Neural progenitor cell (in vitro differentiated cells): ENCODE results near the gene TULP1. TPM values are rescaled to one million over a fixed set of nuclear protein-coding genes. Genes with fewer than 3 reads are reported as not detected.
A peak's percentile ranks its signal among the peaks of the same experiment; 100 is the strongest.

Experiments
- DNase-seq: peaks from one replicate; pipeline ENCODE4 v3.0.0-alpha.2; 2016; ENCODE audit warnings: low spot score
- H2AFZ ChIP-seq: fragments of 200-600 bp; sonication (generic); replicated peaks from 2 replicates; pipeline ENCODE4 v1.6.1; 2016; ENCODE audit warnings: antibody characterized with exemption
- H3F3A ChIP-seq: fragments of 200-600 bp; sonication (generic); 2 replicates; pipeline ENCODE4 v1.6.1; 2016; ENCODE audit warnings: antibody characterized with exemption, low read depth
- H3K27ac ChIP-seq: fragments of 200-600 bp; sonication (generic); 2 replicates; pipeline ENCODE4 v1.5.1; 2016; ENCODE audit warnings: mild to moderate bottlenecking
- H3K27me3 ChIP-seq: fragments of 200-600 bp; sonication (generic); 2 replicates; pipeline ENCODE4 v1.6.1; 2016; ENCODE audit warnings: mild to moderate bottlenecking, moderate library complexity
- H3K36me3 ChIP-seq: fragments of 200-600 bp; sonication (generic); 2 replicates; pipeline ENCODE4 v1.5.1; 2016
- H3K4me1 ChIP-seq: fragments of 200-600 bp; sonication (generic); 2 replicates; pipeline ENCODE4 v1.6.1; 2016; ENCODE audit warnings: mixed run types
- H3K4me2 ChIP-seq: fragments of 200-600 bp; sonication (generic); 2 replicates; pipeline ENCODE4 v1.6.1; 2016
- H3K4me3 ChIP-seq: fragments of 200-600 bp; sonication (generic); 2 replicates; pipeline ENCODE4 v1.5.1; 2016
- H3K79me2 ChIP-seq: fragments of 200-600 bp; sonication (generic); 2 replicates; pipeline ENCODE4 v1.6.1; 2016; ENCODE audit warnings: low read depth
- H3K9ac ChIP-seq: fragments of 200-600 bp; sonication (generic); 2 replicates; pipeline ENCODE4 v1.6.1; 2016
- H3K9me3 ChIP-seq: fragments of 200-600 bp; sonication (generic); 2 replicates; pipeline ENCODE4 v1.5.1; 2016; ENCODE audit warnings: low read depth
- H4K20me1 ChIP-seq: fragments of 200-600 bp; sonication (generic); 2 replicates; pipeline ENCODE4 v1.6.1; 2016; ENCODE audit warnings: low read depth
- H3K27ac Mint-ChIP-seq: 3 replicates; pipeline ENCODE4 v1.8.0; 2021; ENCODE audit warnings: mixed read lengths
- H3K27me3 Mint-ChIP-seq: 2 replicates; pipeline ENCODE4 v1.8.0; 2022; ENCODE audit warnings: low read depth, mild to moderate bottlenecking, inconsistent platforms, moderate library complexity, mixed read lengths; ENCODE audit not compliant: insufficient read depth
- H3K36me3 Mint-ChIP-seq: 3 replicates; pipeline ENCODE4 v1.8.0; 2021; ENCODE audit warnings: mixed read lengths
- H3K4me1 Mint-ChIP-seq: 3 replicates; pipeline ENCODE4 v1.8.0; 2021; ENCODE audit warnings: mixed read lengths
- H3K4me3 Mint-ChIP-seq: 3 replicates; pipeline ENCODE4 v1.8.0; 2021; ENCODE audit warnings: mild to moderate bottlenecking, moderate library complexity, mixed read lengths
- H3K9me3 Mint-ChIP-seq: 3 replicates; pipeline ENCODE4 v1.8.0; 2020; ENCODE audit warnings: mixed read lengths
- EZH2 ChIP-seq: fragments of 200-600 bp; sonication (generic); IDR thresholded peaks from 2 replicates; pipeline ENCODE4 v1.6.1; 2017; ENCODE audit warnings: antibody characterized with exemption, mild to moderate bottlenecking, moderate library complexity
- EZH2phosphoT487 ChIP-seq: fragments of 200-600 bp; sonication (generic); IDR thresholded peaks from 2 replicates; pipeline ENCODE4 v1.6.1; 2017; ENCODE audit warnings: antibody characterized with exemption
- total RNA-seq: library from RNA; depleted of rRNA; stranded (reverse); fragments of >200 nt; gene quantifications from 2 replicates; pipeline ENCODE4 v1.2.3, GENCODE V29; 2015; ENCODE audit warnings: low replicate concordance
- TF ChIP-seq, protein P1 (sequence below): fragments of 200-600 bp; sonication (generic); IDR thresholded peaks from 2 replicates; pipeline ENCODE4 v1.5.1; 2017; ENCODE audit warnings: antibody characterized with exemption, mild to moderate bottlenecking

TULP1 gene
- total RNA-seq, 1 donor from 2014 or later: not detected

DNA sequence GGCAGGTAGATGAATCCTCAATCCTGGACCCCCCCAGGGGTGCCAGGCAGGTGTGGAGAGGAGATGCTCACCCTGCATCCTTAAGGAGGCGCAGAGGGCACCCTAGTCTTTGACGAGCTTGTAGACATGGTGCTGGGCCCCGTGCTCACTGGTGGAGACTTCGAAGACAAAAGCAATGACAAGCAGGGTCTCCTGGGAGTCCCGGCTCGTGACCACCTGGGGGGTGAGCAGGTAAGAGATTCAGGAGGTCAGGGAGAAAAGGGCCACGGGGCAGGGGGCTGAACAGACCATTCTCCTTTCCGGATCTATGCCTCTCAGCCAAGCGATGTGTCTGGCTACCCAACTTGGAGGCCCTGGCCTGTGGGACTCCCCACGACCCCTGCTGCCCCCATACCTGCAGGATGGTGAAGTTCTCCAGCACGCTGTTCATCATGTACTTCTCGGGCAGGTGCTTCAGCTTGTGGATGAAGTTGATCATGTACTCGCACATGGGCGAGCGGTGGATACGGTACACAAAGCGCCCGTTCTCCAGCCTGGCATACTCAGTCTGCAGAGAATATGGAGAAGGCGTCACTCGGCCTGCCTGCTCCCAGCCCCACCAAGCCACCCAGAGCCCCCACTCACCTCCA, 37.6 kb downstream of the TULP1 start:
- Mint-ChIP-seq H3K4me1 (peaks cover 26% of the 10 kb centered on the region), H3K27me3 (no peaks in the 10 kb centered on the region), H3K27ac (peak overlapping the region; percentile 76), H3K4me3 (no peak overlapping the region), H3K9me3 (no peaks in the 10 kb centered on the region), H3K36me3 (peaks cover 21% of the 10 kb centered on the region)
- Histone ChIP-seq H3K27ac (peak overlapping the region; percentile 67), H4K20me1 (peaks cover 43% of the 10 kb centered on the region), H3K9me3 (no peaks in the 10 kb centered on the region), H3F3A (peaks cover 62% of the 10 kb centered on the region), H3K4me3 (no peak overlapping the region), H3K4me1 (peaks cover 17% of the 10 kb centered on the region), H3K79me2 (peaks cover 26% of the 10 kb centered on the region), H3K36me3 (no peaks in the 10 kb centered on the region), H3K4me2 (no peak overlapping the region), H2AFZ (no peak overlapping the region), H3K9ac (no peak overlapping the region), H3K27me3 (no peaks in the 10 kb centered on the region)
- no peak for DNase-seq
- TF ChIP-seq, protein P1, sequence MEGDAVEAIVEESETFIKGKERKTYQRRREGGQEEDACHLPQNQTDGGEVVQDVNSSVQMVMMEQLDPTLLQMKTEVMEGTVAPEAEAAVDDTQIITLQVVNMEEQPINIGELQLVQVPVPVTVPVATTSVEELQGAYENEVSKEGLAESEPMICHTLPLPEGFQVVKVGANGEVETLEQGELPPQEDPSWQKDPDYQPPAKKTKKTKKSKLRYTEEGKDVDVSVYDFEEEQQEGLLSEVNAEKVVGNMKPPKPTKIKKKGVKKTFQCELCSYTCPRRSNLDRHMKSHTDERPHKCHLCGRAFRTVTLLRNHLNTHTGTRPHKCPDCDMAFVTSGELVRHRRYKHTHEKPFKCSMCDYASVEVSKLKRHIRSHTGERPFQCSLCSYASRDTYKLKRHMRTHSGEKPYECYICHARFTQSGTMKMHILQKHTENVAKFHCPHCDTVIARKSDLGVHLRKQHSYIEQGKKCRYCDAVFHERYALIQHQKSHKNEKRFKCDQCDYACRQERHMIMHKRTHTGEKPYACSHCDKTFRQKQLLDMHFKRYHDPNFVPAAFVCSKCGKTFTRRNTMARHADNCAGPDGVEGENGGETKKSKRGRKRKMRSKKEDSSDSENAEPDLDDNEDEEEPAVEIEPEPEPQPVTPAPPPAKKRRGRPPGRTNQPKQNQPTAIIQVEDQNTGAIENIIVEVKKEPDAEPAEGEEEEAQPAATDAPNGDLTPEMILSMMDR: no peak

DNA sequence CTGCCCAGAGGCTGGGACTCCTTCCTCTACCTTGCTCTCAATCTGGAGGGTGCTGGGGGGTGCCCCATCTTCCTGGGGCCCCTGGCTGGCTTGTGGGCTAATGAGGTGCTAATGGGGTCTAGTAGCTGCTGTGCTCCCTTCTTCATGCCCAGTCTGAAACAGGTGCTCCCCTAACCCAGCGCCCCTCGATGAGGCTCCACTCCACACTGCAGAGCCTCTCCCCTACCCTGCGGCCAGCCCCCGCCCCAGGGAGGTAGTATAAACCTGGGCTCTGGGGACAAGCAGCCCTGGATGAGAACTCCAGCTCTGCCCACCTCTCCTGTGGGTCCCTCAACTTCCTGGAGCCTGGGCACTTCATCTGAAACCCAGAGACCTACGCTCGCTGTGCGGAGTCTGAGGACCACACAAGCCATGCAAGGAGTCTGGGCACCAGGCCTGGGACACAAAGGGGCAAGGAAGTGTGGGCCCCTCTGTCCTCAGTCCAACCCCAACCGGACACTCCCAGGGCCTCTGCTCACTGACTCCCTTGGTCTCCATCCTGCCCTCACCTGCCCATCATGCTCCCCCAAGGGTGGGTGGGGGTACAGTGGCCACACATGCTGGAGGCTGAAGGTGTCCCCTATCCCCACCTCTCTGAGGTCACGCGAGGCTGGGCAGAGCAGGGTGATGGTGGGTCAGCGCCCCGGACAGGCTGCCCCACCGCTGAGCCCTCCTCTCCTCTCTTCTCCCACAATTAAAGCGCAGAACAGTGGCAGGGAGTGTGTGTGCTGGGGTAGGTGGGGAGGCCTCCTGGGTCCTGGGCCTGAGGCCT, 38.4 kb downstream of the TULP1 start:
- Histone ChIP-seq H3F3A (peaks cover 69% of the 10 kb centered on the region), H3K27me3 (no peaks in the 10 kb centered on the region), H3K4me2 (no peak overlapping the region), H3K4me3 (no peak overlapping the region), H4K20me1 (peaks cover 50% of the 10 kb centered on the region), H3K4me1 (peaks cover 24% of the 10 kb centered on the region), H3K36me3 (no peaks in the 10 kb centered on the region), H3K9me3 (no peaks in the 10 kb centered on the region), H3K79me2 (peaks cover 33% of the 10 kb centered on the region), H2AFZ (no peak overlapping the region), H3K27ac (peak overlapping the region; percentile 67), H3K9ac (no peak overlapping the region)
- no peaks in the 10 kb centered on the region for H3K9me3 Mint-ChIP-seq
- DNase-seq: no peak
- H3K36me3 Mint-ChIP-seq: peaks cover 28% of the 10 kb centered on the region
- TF ChIP-seq EZH2phosphoT487 (no peak), EZH2 (no peak)
- TF ChIP-seq, protein P1: no peak
- H3K4me3 Mint-ChIP-seq: no peak overlapping the region
- H3K4me1 Mint-ChIP-seq: peaks cover 34% of the 10 kb centered on the region
- peaks cover 3% of the 10 kb centered on the region for H3K27me3 Mint-ChIP-seq
- H3K27ac Mint-ChIP-seq: peak overlapping the region; percentile 76

DNA sequence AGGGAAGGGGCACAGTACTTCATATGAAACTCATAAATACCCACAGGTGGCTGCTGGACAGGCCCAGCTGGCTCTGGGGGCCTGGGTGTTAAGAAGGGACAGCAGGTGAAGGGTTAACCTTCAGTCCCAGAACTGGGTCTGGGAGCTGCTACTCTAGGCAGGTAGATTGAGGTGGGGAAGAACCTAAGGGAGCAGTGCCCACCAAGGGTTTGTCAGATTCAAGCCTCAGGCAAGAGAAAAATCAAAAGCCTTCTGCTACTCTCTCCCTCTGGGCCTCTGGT, 38.9 kb downstream of the TULP1 start:
- H3K9me3 Mint-ChIP-seq: no peaks in the 10 kb centered on the region
- no peak overlapping the region for H3K4me3 Mint-ChIP-seq
- H3K27me3 Mint-ChIP-seq: peaks cover 4% of the 10 kb centered on the region
- Histone ChIP-seq H3K4me2 (no peak overlapping the region), H3K4me3 (no peak overlapping the region), H3K9me3 (no peaks in the 10 kb centered on the region), H3K27me3 (no peaks in the 10 kb centered on the region), H3K9ac (no peak overlapping the region), H3K27ac (peak overlapping the region; percentile 67), H2AFZ (no peak overlapping the region), H3K4me1 (peaks cover 24% of the 10 kb centered on the region), H3K79me2 (peaks cover 39% of the 10 kb centered on the region), H3K36me3 (no peaks in the 10 kb centered on the region), H4K20me1 (peaks cover 56% of the 10 kb centered on the region), H3F3A (peaks cover 74% of the 10 kb centered on the region)
- H3K4me1 Mint-ChIP-seq: peaks cover 35% of the 10 kb centered on the region
- H3K27ac Mint-ChIP-seq: no peak overlapping the region
- TF ChIP-seq EZH2 (no peak), EZH2phosphoT487 (no peak)
- TF ChIP-seq, protein P1: no peak
- H3K36me3 Mint-ChIP-seq: peaks cover 29% of the 10 kb centered on the region
- no peak for DNase-seq
